NOMO-1 (cell line): ENCODE data around the gene PHAX.
"Not testable (repeated sequence)": the region's sequence is repeated elsewhere in the genome, so short reads cannot be mapped to it uniquely, and the experiment has no call there.

Experiments
- DNase-seq, 2 experiments: peaks; one replicate each; lab custom pipeline; 2025; ENCODE audit not compliant: unreplicated experiment in 2 of 2; lab: John Stamatoyannopoulos, UW

PHAX gene, protein sequence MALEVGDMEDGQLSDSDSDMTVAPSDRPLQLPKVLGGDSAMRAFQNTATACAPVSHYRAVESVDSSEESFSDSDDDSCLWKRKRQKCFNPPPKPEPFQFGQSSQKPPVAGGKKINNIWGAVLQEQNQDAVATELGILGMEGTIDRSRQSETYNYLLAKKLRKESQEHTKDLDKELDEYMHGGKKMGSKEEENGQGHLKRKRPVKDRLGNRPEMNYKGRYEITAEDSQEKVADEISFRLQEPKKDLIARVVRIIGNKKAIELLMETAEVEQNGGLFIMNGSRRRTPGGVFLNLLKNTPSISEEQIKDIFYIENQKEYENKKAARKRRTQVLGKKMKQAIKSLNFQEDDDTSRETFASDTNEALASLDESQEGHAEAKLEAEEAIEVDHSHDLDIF

DNA sequence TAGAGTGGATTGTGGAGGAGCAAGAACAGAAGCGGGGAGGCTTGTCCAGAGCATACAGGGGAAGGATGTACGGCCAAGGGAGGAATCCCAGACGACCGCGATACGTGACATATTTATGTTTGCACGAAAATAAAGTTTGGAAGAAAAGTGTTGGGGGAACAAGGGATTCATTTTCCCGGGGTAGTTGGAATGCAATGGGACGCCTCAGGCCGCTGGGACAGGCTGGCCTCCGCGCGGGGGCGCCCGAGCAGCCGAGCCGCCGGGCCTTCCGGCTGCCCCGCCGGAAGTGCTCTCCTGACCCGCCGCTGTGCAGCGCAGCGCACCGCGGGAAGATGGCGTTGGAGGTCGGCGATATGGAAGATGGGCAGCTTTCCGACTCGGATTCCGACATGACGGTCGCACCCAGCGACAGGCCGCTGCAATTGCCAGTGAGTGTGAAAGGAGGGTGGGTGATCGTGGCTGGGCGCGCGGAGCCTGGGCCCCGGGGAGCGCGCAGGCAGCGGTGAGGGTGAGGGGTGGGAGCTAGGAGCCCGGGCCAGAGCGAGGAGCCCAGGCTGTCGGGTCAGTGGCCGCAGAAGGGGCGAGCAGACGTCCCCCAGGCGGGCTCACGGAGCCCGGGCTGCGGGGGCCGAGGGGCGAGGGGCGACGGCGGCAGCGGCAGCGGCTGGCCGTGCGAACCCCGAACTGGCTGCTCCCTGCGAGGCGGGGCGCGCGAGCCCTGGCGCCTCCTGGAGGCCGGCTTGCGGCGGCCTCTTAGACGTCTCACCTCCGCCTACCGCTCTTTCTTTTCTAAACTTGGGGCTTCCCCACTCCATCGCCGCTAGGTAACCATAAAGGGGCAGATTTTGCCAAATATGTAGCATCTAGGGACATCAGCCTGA is at the start of gene PHAX:
Gene PHAX (plus strand): TSS at position 317 of the 881 bp plus-strand sequence. CDS start 16 bp downstream, at position 333.
- DNase-seq, result peak; percentile 75 to 86

- no peak for DNase-seq
These were observed 48.1 kb upstream of the PHAX start for GRCh38 chr5:126552614-126553013.

- not testable (repeated sequence) for DNase-seq
These were observed 45.6 kb upstream of the PHAX start for GRCh38 chr5:126555101-126555500.

GRCh38 chr5:126561908-126562307 is 38.8 kb upstream of the PHAX start:
- no peak for DNase-seq

- no peak for DNase-seq
These were observed 37.9 kb upstream of the PHAX start for GRCh38 chr5:126562823-126563222.

GRCh38 chr5:126568206-126568755 is 32.5 kb upstream of the PHAX start:
- no peak for DNase-seq

DNA sequence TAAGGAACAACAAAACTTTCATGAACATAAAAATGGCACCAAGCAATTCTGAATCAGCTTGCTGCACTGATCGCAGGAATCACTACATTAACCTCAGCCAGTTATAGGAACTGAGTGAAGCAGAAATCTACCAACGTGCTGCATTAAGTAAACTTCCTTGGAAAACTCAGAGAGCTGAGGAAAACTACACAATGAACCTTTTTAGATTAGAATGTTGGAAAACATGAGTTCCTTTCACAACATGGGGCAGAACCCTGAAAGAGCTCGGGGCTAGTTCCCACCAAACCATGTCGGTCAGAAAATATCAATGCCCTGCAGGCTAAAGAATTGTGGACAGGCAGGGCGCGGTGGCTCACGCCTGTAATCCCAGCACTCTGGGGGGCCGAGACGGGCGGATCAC is 25.1 kb upstream of the PHAX start:
- DNase-seq, result no peak

DNA sequence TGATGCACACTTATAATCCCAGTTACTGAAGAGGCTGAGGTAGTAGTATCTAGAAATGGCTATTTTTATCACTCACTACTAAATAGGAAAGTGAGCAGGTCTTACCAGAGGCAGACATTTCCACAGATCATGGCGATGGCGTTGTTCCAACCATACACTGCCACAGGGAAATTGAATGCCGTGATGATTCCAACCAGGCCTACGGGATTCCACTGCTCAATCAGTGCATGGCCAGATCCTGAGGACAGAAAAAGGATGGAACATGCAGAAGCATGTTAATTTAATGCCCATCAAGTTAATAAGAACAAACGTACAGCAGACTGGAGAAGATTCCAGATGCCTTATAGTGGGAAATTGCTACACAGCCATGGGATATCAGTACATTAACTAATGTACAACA is 23.8 kb upstream of the PHAX start:
- DNase-seq, result no peak

DNA sequence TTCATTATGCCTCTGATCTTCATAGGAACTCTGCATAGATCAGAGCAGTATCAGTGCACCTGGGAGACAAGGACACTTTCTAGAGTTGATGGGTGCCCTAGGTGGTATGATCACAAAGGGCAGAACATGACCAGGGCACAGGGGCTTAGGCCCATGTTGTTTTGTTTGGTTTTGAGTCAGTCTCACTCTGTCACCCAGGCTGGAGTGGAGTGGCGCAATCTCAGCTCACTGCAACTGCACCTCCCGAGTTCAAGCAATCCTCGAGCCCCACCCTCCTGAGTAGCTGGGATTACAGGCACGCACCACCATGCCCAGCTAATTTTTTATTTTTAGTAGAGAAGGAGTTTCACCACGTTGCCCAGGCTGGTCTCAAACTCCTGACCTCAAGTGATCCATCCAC is 23.3 kb upstream of the PHAX start:
- no peak for DNase-seq

DNA sequence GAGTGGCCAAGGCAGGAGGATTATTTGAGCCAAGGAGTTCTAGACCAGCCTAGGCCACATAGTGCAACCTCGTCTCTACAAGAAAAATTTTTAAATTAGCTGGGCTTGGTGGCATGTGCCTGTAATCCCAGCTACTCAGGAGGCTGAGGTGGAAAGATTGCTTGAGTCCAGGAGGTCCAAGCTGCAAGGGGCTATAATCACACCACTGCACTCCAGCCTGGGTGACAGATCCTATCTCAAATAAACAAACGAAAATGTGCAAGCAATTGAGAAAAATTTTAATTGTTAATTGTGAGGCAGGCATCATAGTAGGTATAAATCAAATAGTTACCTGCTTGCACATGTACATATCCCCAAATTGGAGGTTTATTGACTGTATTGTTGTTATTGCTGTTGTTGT is 21.0 kb upstream of the PHAX start:
- no peak for DNase-seq

GRCh38 chr5:126583761-126584160 is 17.0 kb upstream of the PHAX start:
- DNase-seq, result no peak

DNA sequence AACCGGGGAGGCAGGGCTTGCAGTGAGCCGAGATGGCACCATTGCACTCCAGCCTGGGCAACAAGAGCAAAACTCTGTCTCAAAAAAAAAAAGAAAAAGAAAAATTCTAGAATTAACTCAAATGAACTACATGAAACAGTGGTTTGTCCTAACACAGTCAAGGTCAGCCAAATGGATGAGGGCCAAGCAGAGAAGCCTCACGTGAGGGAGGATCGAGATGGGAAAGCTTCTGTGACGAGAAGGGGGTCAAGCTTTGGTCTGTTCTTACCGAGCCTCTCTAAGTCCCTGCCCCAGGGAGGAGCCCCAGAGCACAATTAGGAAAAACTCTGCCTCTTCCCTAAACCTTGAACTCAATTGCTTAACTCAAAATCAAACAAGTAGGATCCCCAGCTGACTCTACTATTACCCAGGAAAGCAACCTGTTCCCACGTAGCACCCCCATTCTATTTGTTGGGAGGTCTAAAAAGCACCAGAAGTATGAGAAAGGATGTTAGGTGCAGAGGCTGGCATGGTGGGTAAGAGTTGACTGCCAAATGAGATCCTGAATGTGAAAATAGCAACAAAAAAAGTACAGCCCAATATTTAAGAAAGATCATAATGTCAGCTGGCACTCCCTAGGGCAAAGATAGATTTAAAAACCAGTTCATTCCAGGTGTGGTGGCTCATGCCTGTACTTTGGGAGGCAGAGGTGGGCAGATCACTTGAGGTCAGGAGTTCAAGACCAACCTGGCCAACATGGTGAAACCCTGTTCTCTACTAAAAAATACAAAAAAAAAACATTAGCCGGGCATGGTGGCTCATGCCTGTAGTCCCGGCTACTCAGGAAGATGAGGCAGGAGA is 13.0 kb upstream of the PHAX start:
- no peak for DNase-seq

- DNase-seq, result no peak
These were observed 11.0 kb upstream of the PHAX start for GRCh38 chr5:126589536-126590297.

DNA sequence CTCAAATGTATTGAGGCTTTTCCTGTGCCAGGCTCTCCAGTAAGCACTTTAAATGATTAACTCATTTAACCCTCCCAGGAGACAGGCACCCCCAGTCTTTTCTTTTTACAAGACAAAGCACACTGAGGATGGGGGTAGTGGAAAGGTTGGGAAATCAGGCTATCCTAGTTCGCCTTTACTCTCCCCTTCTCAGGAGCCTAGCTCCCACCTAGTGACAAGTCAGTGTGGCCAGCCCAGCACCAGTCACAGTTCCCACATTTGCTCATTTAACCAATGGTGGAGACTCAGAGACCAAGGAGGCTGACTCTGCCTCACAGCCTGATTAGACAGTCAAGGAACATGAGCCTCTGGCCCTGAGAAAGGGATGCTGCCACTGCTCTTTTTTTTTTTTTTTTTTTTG is 9.2 kb upstream of the PHAX start:
- no peak for DNase-seq

DNA sequence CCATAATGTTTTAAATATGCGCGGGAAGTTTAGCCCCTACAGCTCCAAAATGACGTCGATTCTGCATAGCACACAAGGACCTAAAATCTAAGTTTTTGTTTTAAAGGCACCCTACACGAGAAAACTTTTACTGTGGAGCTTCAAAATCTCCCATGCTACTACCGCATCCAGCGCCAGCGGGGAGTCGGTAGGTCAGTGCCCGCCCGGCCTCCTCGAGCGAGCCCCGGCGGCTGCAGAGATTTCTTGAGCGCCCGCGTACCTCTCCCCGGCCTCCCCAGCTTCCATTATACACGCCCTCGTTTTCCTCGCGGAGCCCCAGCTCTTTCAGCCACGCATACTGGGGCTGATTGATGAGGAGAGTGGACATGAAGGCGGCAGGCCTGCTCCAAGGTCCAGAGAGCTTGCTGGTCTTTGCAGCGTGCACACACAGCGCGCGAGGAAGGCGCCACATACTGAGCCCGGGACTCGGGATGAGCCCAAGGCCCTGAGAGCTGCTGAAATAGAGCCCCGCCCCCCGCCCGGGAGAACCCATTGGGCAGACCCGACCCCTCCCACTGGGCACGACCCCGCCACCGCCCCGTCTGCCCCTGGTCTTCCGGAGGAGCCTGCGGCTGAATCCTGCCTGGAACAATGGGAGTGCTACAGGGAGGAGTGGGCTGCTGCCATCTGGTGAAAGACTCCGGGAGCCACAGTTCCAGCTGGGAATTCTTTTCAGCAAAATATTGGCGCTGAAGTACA is 5.8 kb upstream of the PHAX start, which contains the start of gene ALDH7A1:
Gene ALDH7A1 (minus strand): TSS at position 472 of the 738 bp plus-strand sequence. CDS start 21 bp downstream, at position 451.
- DNase-seq, result peak; percentile 28 to 63

- DNase-seq, result peak in 1 of 2 experiments; percentile 28
These were observed 5.2 kb upstream of the PHAX start for GRCh38 chr5:126595486-126596083.

DNA sequence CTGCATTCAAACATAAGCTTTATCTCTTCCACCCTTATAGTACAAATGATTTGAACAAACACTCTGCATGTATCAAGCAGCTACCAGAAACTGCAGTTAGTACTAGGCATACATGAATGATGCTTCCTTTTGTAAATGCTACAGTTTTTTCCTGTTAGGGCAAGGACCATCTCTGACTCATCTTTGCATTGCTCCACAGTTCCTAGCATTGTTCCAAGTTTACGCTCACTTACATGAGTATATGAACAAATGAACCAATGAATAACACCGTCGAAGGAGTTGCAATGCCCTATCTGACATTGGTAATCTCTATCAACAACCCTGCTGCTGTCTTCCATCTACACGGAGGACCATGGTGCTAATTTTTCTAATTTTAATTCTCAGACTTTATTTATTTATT is 3.6 kb upstream of the PHAX start:
- no peak for DNase-seq

- no peak for DNase-seq
These were observed 1.2 kb upstream of the PHAX start for GRCh38 chr5:126599499-126599898.
